Keratinocyte (primary cell): ENCODE measurements around the gene TSHZ2. TPM values are rescaled to one million over a fixed set of nuclear protein-coding genes. Genes with fewer than 3 reads are reported as not detected.

Experiments used
- DNase-seq: peaks from one replicate; pipeline ENCODE4 v3.0.0-alpha.2; 2011; ENCODE audit warnings: low read depth, missing footprints, low spot score
- FAIRE-seq: peaks from 2 replicates; lab custom pipeline; 2011; peaks lifted over from hg19 to GRCh38; lab: Jason Lieb, UNC
- H2AFZ ChIP-seq: 2 replicates; pipeline ENCODE4 v1.6.0; 2012; ENCODE audit warnings: low read length, control low read depth, inconsistent platforms; ENCODE audit not compliant: control insufficient read depth
- H3K27ac ChIP-seq: 2 replicates; pipeline ENCODE4 v1.5.1; 2011; ENCODE audit warnings: low read length; ENCODE audit not compliant: control insufficient read depth, insufficient read depth
- H3K27me3 ChIP-seq: 3 replicates; pipeline ENCODE4 v1.6.0; 2011; ENCODE audit warnings: low read length; ENCODE audit not compliant: control insufficient read depth, insufficient read depth; ENCODE audit errors: extremely low read depth
- H3K36me3 ChIP-seq, 2 experiments: 2 replicates in 1 of 2; 3 replicates in 1 of 2; pipeline ENCODE4 v1.5.1; 2011; ENCODE audit warnings: low read length in 2 of 2, mild to moderate bottlenecking in 1 of 2; ENCODE audit not compliant: control insufficient read depth in 2 of 2, insufficient read depth in 2 of 2; ENCODE audit errors: extremely low read depth in 1 of 2
- H3K4me1 ChIP-seq: 3 replicates; pipeline ENCODE4 v1.5.1; 2011; ENCODE audit warnings: low read length; ENCODE audit not compliant: control insufficient read depth, insufficient read depth; ENCODE audit errors: extremely low read depth
- H3K4me2 ChIP-seq: 3 replicates; pipeline ENCODE4 v1.6.0; 2011; ENCODE audit warnings: low read depth, low read length; ENCODE audit not compliant: control insufficient read depth, insufficient read depth; ENCODE audit errors: extremely low read depth
- H3K4me3 ChIP-seq, 3 experiments: fragments of 200-600 bp in 1 of 3; sonication (generic) in 1 of 3; 2 replicates in 2 of 3; 3 replicates in 1 of 3; pipeline ENCODE4 v1.5.1; 2011 to 2016; ENCODE audit warnings: low read length in 3 of 3, mild to moderate bottlenecking in 3 of 3, control low read depth in 2 of 3, inconsistent platforms in 1 of 3, low read depth in 1 of 3, mixed read lengths in 1 of 3, mixed run types in 1 of 3, moderate library complexity in 1 of 3; ENCODE audit not compliant: control insufficient read depth in 2 of 3, insufficient read depth in 2 of 3; ENCODE audit errors: extremely low read depth in 1 of 3
- H3K79me2 ChIP-seq: 2 replicates; pipeline ENCODE4 v1.6.0; 2012; ENCODE audit warnings: low read length; ENCODE audit not compliant: control insufficient read depth, insufficient read depth
- H3K9ac ChIP-seq: 3 replicates; pipeline ENCODE4 v1.6.0; 2011; ENCODE audit warnings: low read length; ENCODE audit not compliant: control insufficient read depth, insufficient read depth; ENCODE audit errors: extremely low read depth
- H3K9me1 ChIP-seq: 3 replicates; pipeline ENCODE4 v1.6.0; 2011; ENCODE audit warnings: low read length; ENCODE audit not compliant: control insufficient read depth, insufficient read depth; ENCODE audit errors: extremely low read depth
- H3K9me3 ChIP-seq: 2 replicates; pipeline ENCODE4 v1.5.1; 2012; ENCODE audit warnings: low read depth, low read length; ENCODE audit not compliant: control insufficient read depth
- H4K20me1 ChIP-seq: 3 replicates; pipeline ENCODE4 v1.6.0; 2011; ENCODE audit warnings: low read length; ENCODE audit not compliant: control insufficient read depth, insufficient read depth; ENCODE audit errors: extremely low read depth
- EZH2 ChIP-seq: IDR thresholded peaks from one replicate; pipeline ENCODE4 v1.6.1; 2012; ENCODE audit warnings: inconsistent platforms, mild to moderate bottlenecking, low read length, moderate library complexity
- dilution Hi-C: fragments of 300-500 bp; cut with MboI; formaldehyde crosslinking; loops from one replicate; pipeline ENCODE4 v1.7.0; 2020; ENCODE audit warnings: low sequenced_read_pairs; ENCODE audit not compliant: extremely low pct_ligation_motif_present
- polyA plus RNA-seq, 5 experiments: library from polyadenylated mRNA; depleted of rRNA in 3 of 5; stranded (reverse) in 3 of 5; stranded (forward) in 1 of 5; unstranded in 1 of 5; fragments of >200 nt; gene quantifications; 1 replicate in 1 of 5; 2 replicates in 3 of 5; 3 replicates in 1 of 5; pipeline versions ENCODE4 v1.2.1 to v1.2.3, GENCODE V29; 2011 to 2012; ENCODE audit warnings: missing spikeins in 2 of 5, low read depth in 1 of 5, low replicate concordance in 1 of 5
- TF ChIP-seq, protein P1 (sequence below), 3 experiments: IDR thresholded peaks in 1 of 3; conservative IDR thresholded peaks in 1 of 3; optimal IDR thresholded peaks in 1 of 3; 2 replicates in 2 of 3; 3 replicates in 1 of 3; pipeline versions ENCODE3 to v1.5.1; 2011; ENCODE audit warnings: low read length in 3 of 3, mild to moderate bottlenecking in 3 of 3, moderate library complexity in 2 of 3, control low read depth in 1 of 3, inconsistent platforms in 1 of 3; ENCODE audit not compliant: insufficient read depth in 2 of 3; ENCODE audit errors: extremely low read depth in 1 of 3

The TSHZ2 gene
- polyA plus RNA-seq, 1 donor (not counting 4 experiments of a cell fraction or from before 2014, with no cell fraction given): 1.1 TPM

- no peaks in the 10 kb centered on the region for H3K27me3 ChIP-seq
- no peaks in the 10 kb centered on the region for H3K9me3 ChIP-seq
- no peaks in the 10 kb centered on the region for H4K20me1 ChIP-seq
- H3K79me2 ChIP-seq: no peaks in the 10 kb centered on the region
- H3K36me3 ChIP-seq: no peaks in the 10 kb centered on the region
- DNase-seq (no peak), FAIRE-seq (no peak)
- no peak overlapping the region for H3K9ac ChIP-seq
- no peaks in the 10 kb centered on the region for H3K9me1 ChIP-seq
- H2AFZ ChIP-seq: no peak overlapping the region
- no peak for TF ChIP-seq EZH2
- TF ChIP-seq, protein P1, sequence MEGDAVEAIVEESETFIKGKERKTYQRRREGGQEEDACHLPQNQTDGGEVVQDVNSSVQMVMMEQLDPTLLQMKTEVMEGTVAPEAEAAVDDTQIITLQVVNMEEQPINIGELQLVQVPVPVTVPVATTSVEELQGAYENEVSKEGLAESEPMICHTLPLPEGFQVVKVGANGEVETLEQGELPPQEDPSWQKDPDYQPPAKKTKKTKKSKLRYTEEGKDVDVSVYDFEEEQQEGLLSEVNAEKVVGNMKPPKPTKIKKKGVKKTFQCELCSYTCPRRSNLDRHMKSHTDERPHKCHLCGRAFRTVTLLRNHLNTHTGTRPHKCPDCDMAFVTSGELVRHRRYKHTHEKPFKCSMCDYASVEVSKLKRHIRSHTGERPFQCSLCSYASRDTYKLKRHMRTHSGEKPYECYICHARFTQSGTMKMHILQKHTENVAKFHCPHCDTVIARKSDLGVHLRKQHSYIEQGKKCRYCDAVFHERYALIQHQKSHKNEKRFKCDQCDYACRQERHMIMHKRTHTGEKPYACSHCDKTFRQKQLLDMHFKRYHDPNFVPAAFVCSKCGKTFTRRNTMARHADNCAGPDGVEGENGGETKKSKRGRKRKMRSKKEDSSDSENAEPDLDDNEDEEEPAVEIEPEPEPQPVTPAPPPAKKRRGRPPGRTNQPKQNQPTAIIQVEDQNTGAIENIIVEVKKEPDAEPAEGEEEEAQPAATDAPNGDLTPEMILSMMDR (optimal IDR thresholded peaks at IDR 0.05 in 1 of 3, IDR thresholded peaks at IDR 0.05 in 1 of 3, conservative IDR thresholded peaks at IDR 0.05 in 1 of 3; ENCODE audit: extremely low read depth in 1 of 3, insufficient read depth in 2 of 3, low read length in 3 of 3): no peak
- dilution Hi-C loops: no loop called here
- no peak overlapping the region for H3K4me3 ChIP-seq
- no peaks in the 10 kb centered on the region for H3K4me1 ChIP-seq
- no peak overlapping the region for H3K4me2 ChIP-seq
- H3K27ac ChIP-seq: no peak overlapping the region
Observed at GRCh38 chr20:53306192-53306805, 334.1 kb downstream of the TSHZ2 start.

DNA sequence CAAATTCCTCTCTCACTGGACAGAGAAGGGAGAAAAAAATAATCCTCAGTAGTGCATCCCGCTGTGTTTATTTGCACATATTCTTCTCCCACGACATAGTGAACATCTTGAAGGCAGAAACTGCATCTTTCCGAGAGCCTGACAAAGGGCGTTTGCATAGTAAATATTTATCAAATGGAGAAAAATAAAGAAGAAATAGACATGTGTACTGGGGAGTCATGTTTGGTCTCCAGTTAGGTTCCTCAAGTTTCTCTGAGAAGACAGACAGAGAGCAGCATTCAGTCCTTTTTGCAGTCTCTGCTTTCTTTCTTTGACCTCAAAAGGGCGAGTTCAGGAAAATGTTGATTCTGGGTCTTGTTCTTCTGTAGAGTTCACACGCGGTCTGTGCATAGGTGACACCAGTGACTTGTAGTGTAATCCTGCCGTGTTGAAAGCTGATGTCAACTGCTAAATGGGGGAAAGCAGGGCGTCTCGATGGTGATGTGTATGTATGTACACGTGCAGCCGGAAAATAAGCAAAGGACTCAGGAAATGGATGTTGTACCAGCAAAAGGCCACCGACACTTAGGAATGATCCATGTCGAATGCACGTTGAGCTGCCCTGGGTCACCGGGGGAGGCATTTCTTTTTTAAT is 335.9 kb downstream of the TSHZ2 start:
- H2AFZ ChIP-seq: no peak overlapping the region
- no peak overlapping the region for H3K27ac ChIP-seq
- no peak overlapping the region for H3K4me2 ChIP-seq
- no peaks in the 10 kb centered on the region for H3K9me1 ChIP-seq
- no peaks in the 10 kb centered on the region for H3K36me3 ChIP-seq
- no peak overlapping the region for H3K9ac ChIP-seq
- no peaks in the 10 kb centered on the region for H3K79me2 ChIP-seq
- no peaks in the 10 kb centered on the region for H3K27me3 ChIP-seq
- H3K4me1 ChIP-seq: no peaks in the 10 kb centered on the region
- DNase-seq (no peak), FAIRE-seq (no peak)
- H3K4me3 ChIP-seq: no peak overlapping the region
- dilution Hi-C loops: no loop called here
- H4K20me1 ChIP-seq: no peaks in the 10 kb centered on the region
- TF ChIP-seq EZH2: no peak
- TF ChIP-seq, protein P1 (optimal IDR thresholded peaks at IDR 0.05 in 1 of 3, IDR thresholded peaks at IDR 0.05 in 1 of 3, conservative IDR thresholded peaks at IDR 0.05 in 1 of 3; ENCODE audit: extremely low read depth in 1 of 3, insufficient read depth in 2 of 3, low read length in 3 of 3): no peak
- H3K9me3 ChIP-seq: no peaks in the 10 kb centered on the region
